ENCODE data around the gene ZFY.
A peak's percentile ranks its signal among the peaks of the same experiment; 100 is the strongest.
"Not testable (repeated sequence)": the region's sequence is repeated elsewhere in the genome, so short reads cannot be mapped to it uniquely, and the experiment has no call there.

Gene ZFY

GRCh38 chrY:3006031-3006430, 70.8 kb downstream of the ZFY start:
- H3K9me3 Mint-ChIP-seq, H3K27ac Mint-ChIP-seq, H3K27me3 Mint-ChIP-seq, H3K4me3 Mint-ChIP-seq, H3K36me3 Mint-ChIP-seq: not testable (repeated sequence)
- peaks cover 54% of the 10 kb centered on the region for H3K4me1 Mint-ChIP-seq

- H3K9me3 Mint-ChIP-seq: no peaks in the 10 kb centered on the region
- no peak overlapping the region for H3K27ac Mint-ChIP-seq
- no peak overlapping the region for H3K4me3 Mint-ChIP-seq
- peaks cover 45% of the 10 kb centered on the region for H3K4me1 Mint-ChIP-seq
- H3K36me3 Mint-ChIP-seq: peaks cover 4% of the 10 kb centered on the region
- no peaks in the 10 kb centered on the region for H3K27me3 Mint-ChIP-seq
These were observed 72.8 kb downstream of the ZFY start for GRCh38 chrY:3007967-3008366.

DNA sequence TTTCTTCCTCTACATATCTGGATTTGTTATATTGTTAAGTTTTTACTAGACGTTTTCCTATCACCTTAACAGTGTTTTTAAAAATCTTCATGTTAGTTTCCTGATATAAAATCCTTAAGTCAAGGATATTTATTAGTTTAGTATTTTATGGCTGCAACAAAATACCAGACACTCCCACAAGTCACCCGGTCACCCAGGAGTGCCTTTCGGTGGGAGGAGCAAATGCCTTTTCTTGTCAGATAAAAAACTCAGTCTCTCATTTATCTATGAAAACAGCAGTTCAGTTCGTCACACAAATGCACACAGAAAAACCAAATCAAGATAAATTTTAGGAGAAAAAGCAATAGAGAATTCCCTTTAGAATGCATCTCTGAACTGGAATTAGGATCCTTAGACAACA, 77.0 kb downstream of the ZFY start:
- no peak overlapping the region for H3K27ac Mint-ChIP-seq
- H3K36me3 Mint-ChIP-seq: peaks cover 5% of the 10 kb centered on the region
- no peaks in the 10 kb centered on the region for H3K27me3 Mint-ChIP-seq
- H3K4me3 Mint-ChIP-seq: no peak overlapping the region
- H3K4me1 Mint-ChIP-seq: peaks cover 36% of the 10 kb centered on the region
- H3K9me3 Mint-ChIP-seq: no peaks in the 10 kb centered on the region

- peaks cover 30% of the 10 kb centered on the region for H3K4me1 Mint-ChIP-seq
- peaks cover 3% of the 10 kb centered on the region for H3K36me3 Mint-ChIP-seq
- H3K27me3 Mint-ChIP-seq: no peaks in the 10 kb centered on the region
- no peak overlapping the region for H3K27ac Mint-ChIP-seq
- no peaks in the 10 kb centered on the region for H3K9me3 Mint-ChIP-seq
- H3K4me3 Mint-ChIP-seq: no peak overlapping the region
These were observed 81.4 kb downstream of the ZFY start for GRCh38 chrY:3016594-3016993.

DNA sequence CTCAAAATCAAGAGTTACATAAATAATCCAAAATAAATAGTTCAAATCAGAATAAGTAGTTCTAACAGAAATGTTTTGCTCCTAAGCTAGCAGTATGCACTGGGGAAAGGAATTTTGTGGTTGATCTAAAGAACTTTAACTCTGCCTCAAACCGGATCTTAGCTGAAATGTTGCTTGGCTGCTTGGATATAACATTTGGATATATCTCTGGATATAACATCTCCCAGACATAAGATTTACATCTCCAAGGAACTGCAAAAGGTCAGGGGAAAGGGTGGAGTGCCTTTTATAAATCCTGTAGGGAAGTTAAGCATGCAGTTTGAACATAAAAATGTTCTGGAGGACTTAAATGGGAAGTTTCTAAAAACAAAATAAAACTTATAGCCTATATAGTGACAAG, 83.4 kb downstream of the ZFY start:
- Mint-ChIP-seq H3K9me3 (no peaks in the 10 kb centered on the region), H3K4me1 (peaks cover 26% of the 10 kb centered on the region), H3K36me3 (peaks cover 1% of the 10 kb centered on the region), H3K27me3 (no peaks in the 10 kb centered on the region), H3K4me3 (no peak overlapping the region), H3K27ac (no peak overlapping the region)

DNA sequence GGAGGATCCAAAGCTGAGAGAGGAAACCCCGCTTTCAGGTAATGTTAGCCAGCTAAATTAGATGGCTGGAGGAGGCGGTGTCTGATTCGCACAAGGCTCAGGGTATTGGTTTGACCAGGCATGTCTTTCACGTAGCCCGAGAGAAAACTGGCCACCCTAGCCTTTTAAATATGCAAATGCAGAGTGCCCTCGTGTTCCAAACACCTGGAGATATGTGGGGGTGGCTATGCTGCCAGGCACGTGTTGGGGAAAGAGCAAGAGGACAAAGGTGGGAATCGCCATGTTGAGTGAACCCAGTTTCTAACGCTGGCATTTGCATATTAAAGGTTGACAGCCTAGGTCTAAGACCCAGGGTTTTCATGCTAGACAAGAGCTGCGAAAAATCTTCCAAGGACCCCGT, 84.4 kb downstream of the ZFY start:
- peaks cover 1% of the 10 kb centered on the region for H3K36me3 Mint-ChIP-seq
- H3K27ac Mint-ChIP-seq: no peak overlapping the region
- H3K27me3 Mint-ChIP-seq: no peaks in the 10 kb centered on the region
- peaks cover 29% of the 10 kb centered on the region for H3K4me1 Mint-ChIP-seq
- no peak overlapping the region for H3K4me3 Mint-ChIP-seq
- H3K9me3 Mint-ChIP-seq: no peaks in the 10 kb centered on the region

GRCh38 chrY:3021176-3021575, 86.0 kb downstream of the ZFY start:
- H3K4me3 Mint-ChIP-seq: no peak overlapping the region

DNA sequence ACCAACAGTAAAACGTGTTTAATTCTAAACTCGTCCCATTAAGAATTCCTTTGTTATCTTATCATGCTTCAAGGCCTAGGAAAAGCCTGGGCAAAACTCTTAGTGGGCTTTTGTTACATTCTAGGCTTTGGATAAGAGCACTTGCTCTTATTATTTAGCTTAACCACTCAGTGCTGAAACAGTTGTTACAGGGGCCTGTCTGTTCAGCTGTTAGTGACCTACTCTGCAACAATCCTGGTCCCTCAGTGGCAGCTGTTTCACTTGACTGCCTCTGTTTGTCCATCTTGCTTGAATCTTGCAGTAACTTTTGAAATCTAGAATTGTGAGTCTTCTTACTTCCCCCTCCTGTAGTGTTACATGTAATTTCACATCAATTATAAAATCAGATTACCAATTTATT, 88.4 kb downstream of the ZFY start:
- no peaks in the 10 kb centered on the region for H3K27me3 Mint-ChIP-seq
- H3K27ac Mint-ChIP-seq: peak overlapping the region; percentile 24
- no peaks in the 10 kb centered on the region for H3K9me3 Mint-ChIP-seq
- H3K36me3 Mint-ChIP-seq: peaks cover 1% of the 10 kb centered on the region
- peaks cover 23% of the 10 kb centered on the region for H3K4me1 Mint-ChIP-seq
- H3K4me3 Mint-ChIP-seq: no peak overlapping the region

More at GRCh38 chrY:3021176-3021575, 86.0 kb downstream of the ZFY start:
- H3K4me1 Mint-ChIP-seq: peaks cover 31% of the 10 kb centered on the region
- H3K9me3 Mint-ChIP-seq: no peaks in the 10 kb centered on the region
- peaks cover 1% of the 10 kb centered on the region for H3K36me3 Mint-ChIP-seq
- no peaks in the 10 kb centered on the region for H3K27me3 Mint-ChIP-seq
- H3K27ac Mint-ChIP-seq: no peak overlapping the region

DNA sequence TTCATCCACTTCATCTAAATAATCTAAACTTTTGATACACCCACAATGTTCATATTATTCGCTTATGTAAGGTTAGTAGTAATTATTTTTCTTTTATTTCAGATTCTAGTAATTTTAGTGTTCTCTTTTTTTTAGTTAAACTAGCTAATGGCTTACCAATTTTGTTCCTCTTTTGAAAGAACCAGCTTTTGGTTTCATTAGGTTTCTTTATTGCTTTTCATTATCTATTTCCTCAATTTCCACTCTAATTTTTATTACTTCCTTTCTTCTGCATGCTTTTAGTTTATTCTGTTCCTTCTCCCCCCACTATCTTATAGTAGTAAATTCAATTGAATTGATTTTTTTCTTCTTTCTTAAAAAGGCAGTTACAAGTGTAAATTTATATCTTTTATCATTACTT, 90.2 kb downstream of the ZFY start:
- Mint-ChIP-seq H3K4me1 (peaks cover 35% of the 10 kb centered on the region), H3K4me3 (no peak overlapping the region), H3K36me3 (peaks cover 1% of the 10 kb centered on the region), H3K27ac (no peak overlapping the region), H3K9me3 (no peaks in the 10 kb centered on the region), H3K27me3 (no peaks in the 10 kb centered on the region)
